GM12872 (cell line): ENCODE results near the gene GPR152.

Experiments
- CTCF ChIP-seq: IDR thresholded peaks from 3 replicates; pipeline ENCODE4 v1.5.1; 2011; ENCODE audit warnings: low read depth, mild to moderate bottlenecking, low read length, moderate library complexity; ENCODE audit not compliant: insufficient read depth

The GPR152 gene

GRCh38 chr11:67406969-67407687, 45.4 kb downstream of the GPR152 start:
- TF ChIP-seq CTCF: 0 out of 3 replicates have a peak, but pooled peaks have one; percentile 1

- no peak for TF ChIP-seq CTCF
Measured at GRCh38 chr11:67406420-67406968, 46.0 kb downstream of the GPR152 start.

GRCh38 chr11:67405688-67406339, 46.7 kb downstream of the GPR152 start:
- no peak for TF ChIP-seq CTCF

GRCh38 chr11:67405196-67405567, 47.3 kb downstream of the GPR152 start:
- no peak for TF ChIP-seq CTCF

- TF ChIP-seq CTCF: no peak
Measured at GRCh38 chr11:67404515-67405195, 47.9 kb downstream of the GPR152 start.

GRCh38 chr11:67401495-67402191, 50.9 kb downstream of the GPR152 start, which contains the start of gene PPP1CA:
Gene PPP1CA (minus strand): TSS chr11:67401858. CDS start chr11:67401782, 76 bp downstream.
- TF ChIP-seq CTCF: peak; percentile 31; the same call in 1 of the 3 replicates
